Stimulated activated CD8-positive, alpha-beta memory T cell treated with anti-CD3 and anti-CD28 coated beads, Interleukin-2, amount 100 ng/mL, for 48 hours (primary cell): ENCODE results near the gene PDILT.
"Not testable (repeated sequence)": the region's sequence is repeated elsewhere in the genome, so short reads cannot be mapped to it uniquely, and the experiment has no call there.

Experiments
- DNase-seq, 2 donors: peaks; one replicate each; pipeline ENCODE4 v3.0.0-alpha.2; 2020; ENCODE audit warnings: low read depth in 2 of 2

The PDILT gene

GRCh38 chr16:20404637-20405036, at the start of gene PDILT:
Gene PDILT, minus strand, starts transcription at chr16:20404737. Its CDS starts 5,437 bp downstream, at chr16:20399300.
- DNase-seq = no peak

DNA sequence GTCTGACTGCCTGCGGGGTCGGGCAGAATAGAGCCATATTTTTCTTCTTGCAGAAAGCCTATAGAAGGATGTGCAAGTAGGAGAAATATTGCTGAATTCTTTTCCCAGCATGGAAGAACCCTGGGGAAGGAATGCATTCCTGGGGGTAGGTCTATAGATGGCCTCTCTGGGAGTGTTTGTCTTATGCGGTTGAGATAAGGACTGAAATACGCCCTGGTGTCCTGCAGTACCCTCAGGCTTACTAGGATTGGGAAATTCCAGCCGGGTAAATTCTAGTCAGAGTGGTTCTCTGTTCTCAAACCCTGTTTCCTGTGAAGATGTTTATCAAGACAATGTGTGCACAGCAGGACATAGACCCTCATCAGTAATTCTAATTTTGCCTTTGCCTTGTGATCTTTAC, 49.1 kb upstream of the PDILT start:
- DNase-seq = not testable (repeated sequence)

- DNase-seq = not testable (repeated sequence)
These were observed 46.8 kb upstream of the PDILT start, which contains the start of gene ACSM2A for GRCh38 chr16:20451364-20451763. Gene ACSM2A, plus strand, starts transcription at chr16:20451521. Its CDS starts 8,594 bp downstream, at chr16:20460115.

GRCh38 chr16:20446652-20447393, 42.3 kb upstream of the PDILT start:
- not testable (repeated sequence) for DNase-seq

DNA sequence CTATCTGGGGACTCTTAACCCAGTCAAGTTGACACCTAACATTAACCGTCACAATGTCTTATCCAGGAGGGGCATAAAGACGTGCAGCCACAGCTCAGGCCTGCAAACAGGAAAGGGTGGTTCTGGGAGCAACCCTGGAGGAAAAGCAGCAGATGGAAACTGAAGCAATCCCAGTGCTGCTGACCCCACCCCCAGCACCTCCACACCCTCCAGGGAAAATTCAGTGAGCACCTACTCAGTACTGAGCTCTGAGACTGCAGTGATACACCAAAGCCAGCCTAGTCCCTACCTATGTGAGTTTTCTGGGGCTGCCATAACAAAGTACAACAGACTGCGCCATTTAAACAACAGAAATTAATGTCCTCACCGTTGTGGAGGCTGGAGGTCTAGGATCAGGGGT, 37.3 kb upstream of the PDILT start:
- DNase-seq = not testable (repeated sequence)

DNA sequence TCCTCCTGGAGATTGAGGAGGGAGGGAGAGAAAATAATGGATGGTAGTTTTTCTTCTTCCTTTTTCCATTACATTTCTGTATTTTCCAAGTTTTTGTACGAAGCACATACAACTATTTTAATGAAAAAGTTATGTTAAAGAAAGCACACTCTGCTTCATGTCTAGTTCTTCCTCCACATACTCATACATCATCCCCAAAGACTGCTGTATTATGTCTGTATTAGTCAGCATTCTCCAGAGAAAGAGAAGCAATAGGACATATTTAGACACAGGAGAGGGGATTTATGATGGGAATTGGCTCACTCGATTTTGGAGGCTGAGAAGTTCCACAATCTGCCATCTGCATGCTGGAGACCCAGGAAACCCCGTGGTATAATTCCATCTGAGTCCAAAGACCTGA, 36.7 kb upstream of the PDILT start:
- DNase-seq = no peak

DNA sequence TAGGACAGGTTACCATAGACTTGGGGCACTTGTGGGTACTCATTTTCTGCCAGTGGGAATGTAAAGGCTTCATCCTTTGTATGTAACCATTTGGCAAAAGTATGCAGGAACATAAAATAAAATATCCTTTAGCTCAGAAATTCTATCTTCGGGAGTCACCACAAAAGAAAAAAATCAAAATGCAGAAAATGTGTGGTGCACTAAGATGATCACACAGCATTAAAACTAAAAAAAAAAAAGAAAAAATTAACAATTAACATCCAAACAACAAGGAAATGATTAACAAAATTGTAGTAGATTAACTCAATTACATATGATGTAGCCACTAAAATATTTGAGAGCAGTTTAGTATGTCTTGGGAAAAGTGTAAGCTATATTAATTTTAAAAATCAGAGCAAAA, 36.2 kb upstream of the PDILT start:
- DNase-seq = not testable (repeated sequence)

DNA sequence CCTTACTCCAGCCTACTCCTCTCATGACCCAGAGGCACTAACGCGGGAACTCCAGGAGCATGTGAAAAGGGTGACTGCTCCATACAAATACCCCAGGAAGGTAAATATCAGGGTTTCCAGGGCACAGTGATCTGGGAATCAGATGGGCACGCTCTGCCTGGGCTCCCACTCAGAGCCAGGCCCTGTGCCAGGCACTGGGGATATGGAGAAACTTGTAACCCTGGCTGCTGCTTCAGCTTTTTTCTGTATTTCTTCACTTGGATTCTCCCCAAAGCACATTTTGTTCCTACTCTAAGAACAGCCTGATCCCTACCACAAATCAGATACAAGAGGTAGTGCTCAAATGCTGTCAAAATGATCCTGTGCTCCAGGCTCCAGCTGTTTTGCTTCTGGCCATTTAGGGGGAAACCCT, 35.3 kb upstream of the PDILT start:
- DNase-seq = not testable (repeated sequence)

- not testable (repeated sequence) for DNase-seq
These were observed 34.4 kb upstream of the PDILT start for GRCh38 chr16:20438950-20439349.

DNA sequence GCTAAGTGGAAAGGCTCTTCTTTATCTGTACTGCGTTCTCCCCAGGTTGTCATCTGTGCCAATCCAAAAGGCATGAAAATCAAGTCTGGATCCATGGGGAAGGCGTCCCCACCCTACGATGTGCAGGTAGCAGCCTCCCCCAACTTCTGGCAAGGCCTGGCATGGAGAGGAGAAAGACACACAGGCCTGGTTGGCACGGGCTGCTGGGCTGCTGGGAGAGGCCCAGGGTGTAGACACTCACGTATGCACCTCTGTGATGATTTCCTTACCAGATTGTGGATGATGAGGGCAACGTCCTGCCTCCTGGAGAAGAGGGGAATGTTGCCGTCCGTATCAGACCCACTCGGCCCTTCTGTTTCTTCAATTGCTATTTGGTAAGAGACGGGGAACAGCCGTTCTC, 26.4 kb upstream of the PDILT start:
- DNase-seq = no peak

- not testable (repeated sequence) for DNase-seq
These were observed 25.9 kb upstream of the PDILT start for GRCh38 chr16:20430480-20430879.

DNA sequence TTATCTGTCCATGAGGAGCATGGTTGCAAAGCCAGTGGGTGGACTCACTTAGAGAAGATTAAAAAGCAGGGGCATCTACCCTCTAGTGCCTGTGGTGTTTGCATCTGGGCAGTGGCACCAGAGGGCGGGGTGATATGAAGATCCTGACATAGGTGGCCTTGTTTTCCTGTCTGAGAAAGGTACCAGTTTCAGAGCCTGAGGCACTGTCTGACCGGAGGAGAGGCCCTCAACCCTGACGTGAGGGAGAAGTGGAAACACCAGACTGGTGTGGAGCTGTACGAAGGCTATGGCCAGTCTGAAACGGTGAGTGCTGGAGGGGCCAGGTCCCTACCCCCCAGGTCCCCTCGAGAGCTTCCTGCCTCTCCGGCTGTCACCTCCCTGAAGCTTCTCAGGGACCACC, 25.0 kb upstream of the PDILT start:
- DNase-seq = not testable (repeated sequence)

GRCh38 chr16:20427401-20427797, 22.9 kb upstream of the PDILT start:
- not testable (repeated sequence) for DNase-seq

GRCh38 chr16:20424129-20424866, 19.8 kb upstream of the PDILT start:
- DNase-seq = no peak

GRCh38 chr16:20423772-20424128, 19.2 kb upstream of the PDILT start:
- not testable (repeated sequence) for DNase-seq

DNA sequence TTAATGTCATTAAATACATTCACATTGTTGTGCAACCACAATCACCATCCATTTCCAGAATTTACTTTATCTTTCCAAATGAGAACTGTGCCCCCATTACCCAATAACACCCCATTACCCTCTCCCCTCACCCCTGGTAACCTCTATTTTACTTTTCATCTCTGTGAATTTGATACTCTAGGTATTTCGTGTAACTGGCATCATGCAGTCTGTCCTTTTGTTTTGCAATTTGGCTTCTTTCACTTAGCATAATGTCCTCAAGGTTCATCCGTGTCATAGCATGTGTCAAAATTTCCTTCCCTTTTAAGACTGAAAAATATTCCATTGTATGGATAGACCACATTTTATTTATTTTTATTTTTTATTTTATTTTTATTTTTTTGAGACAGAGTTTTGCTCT, 17.2 kb upstream of the PDILT start:
- DNase-seq = not testable (repeated sequence)

DNA sequence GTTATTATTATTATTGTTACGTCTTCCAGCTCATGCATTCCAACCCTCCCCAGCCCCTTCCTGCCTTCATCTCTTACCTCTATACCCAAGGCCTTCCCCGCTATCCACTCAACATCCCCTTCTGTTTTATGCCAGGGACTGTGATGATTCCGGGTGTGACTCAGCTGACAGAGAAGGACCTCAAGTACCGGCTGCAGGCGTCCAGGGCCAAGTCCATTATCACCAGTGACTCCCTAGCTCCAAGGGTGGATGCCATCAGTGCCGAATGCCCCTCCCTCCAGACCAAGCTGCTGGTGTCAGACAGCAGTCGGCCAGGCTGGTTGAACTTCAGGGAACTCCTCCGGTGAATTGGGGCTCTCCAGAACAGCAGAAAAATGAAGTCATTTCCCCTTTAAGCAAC, 14.6 kb upstream of the PDILT start:
- not testable (repeated sequence) for DNase-seq

- DNase-seq = no peak
These were observed 11.0 kb upstream of the PDILT start for GRCh38 chr16:20415541-20415940.

DNA sequence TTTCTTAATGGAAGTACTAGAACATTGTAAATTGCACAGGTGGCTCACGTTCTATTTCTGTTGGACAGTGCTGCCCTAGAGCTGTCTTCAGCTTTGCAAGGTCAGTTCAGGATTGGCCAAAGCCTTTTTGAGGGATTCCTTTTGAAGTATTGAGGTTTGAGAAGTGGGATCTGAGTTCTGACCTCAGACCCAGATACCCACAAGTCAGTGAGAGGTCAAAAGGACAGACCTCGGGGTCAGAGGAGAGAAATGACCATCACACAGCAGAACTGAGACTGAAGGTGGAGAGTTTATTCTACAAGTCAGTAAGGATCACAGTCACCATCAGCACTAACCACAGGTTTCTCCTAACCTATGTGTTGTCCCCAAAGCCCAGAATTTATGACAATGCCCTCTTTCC, 6.5 kb upstream of the PDILT start:
- DNase-seq = no peak

DNA sequence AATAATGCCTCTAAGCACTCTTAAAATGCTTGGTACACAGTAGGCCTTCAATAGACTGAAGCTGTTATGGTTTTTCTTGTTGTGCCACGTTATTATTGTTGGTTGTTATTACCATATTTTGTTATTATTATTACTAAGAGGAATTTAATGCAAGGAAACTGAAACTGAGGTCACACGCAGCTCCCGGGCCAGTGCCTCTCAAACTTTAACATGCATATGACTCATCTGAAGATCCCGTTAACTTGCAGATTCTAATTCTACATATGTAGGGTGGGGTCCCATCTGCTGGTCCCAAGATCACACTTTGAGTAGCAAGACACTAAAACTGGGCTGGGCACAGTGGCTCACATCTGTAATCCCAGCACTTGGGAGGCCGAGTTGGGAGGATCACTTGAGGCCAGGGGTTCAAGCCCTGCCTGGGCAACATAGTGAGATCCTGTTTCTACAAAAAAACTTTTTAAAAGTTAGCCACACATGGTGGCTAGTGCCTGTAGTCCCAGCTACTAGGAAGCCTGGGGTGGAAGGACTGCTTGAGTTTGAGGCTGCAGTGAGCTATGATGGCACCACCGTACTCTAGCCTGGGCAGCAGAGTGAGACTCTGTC, 5.7 kb upstream of the PDILT start:
- no peak for DNase-seq

DNA sequence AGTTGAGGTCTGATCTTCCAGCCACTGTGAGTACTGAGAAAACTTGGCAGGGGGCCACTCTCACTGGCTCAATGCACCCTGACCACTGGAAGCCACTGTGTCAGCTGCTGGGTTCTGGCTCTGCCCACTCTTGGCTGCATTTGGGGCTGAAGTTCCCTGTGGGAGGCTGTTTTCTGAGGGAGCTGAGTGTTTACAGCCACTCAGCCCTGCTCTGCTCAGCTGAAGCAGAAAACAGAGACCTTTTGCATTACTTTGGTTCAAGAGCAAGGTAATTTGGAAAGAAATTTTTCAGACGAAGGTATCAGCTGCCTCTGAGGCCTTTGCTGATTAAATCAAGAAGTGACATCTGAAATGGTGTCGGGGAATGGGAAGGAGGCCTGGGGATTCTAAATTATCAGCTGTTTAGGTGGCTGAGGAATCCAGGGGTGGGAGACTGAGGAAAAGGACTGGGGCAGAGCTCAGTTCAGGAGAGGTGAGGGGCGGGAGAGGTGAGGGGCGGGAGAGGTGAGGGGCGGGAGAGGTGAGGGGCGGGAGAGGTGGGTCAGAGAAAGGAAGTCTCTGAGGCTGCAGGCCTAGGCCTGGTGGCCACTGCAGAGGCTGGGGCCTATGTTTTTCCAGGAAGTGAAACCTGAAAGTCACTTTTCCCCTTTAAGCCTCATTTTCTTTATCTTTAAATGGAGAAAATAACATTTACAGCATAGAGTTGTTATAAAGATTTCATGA, 5.0 kb upstream of the PDILT start, which contains the start of gene ACSM5:
TSS of gene ACSM5 (plus strand) at position 137 of the 723 bp plus-strand sequence. CDS start 1,951 bp downstream, outside the sequence.
- DNase-seq = no peak

DNA sequence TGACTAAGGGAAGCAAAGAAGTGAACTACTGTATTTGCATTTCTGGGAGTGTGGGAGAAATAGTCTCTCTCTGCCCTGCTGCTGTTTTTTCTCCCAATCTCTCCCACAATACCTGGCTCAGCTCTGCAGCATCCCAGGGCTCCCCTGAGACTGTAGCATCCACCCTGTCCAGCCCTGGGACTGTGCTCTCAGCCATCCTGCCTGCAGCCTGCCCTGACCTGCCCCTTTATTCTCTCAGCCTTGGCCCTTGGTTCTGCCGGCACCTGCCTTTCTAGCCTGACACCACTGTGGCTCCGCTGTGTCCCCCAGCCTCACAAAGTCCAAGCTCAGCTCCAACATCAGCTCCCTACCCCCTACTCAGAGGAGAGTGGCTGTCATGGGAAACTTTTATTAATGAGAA, 1.9 kb downstream of the PDILT start:
- no peak for DNase-seq
